HepG2 (cell line): ENCODE data around the gene TMEM9. TPM values are rescaled to one million over a fixed set of nuclear protein-coding genes. Genes with fewer than 3 reads are reported as not detected.
A peak's percentile ranks its signal among the peaks of the same experiment; 100 is the strongest.

ENCODE experiments used
- AHDC1 ChIP-seq: sonication (generic); formaldehyde crosslinking; IDR thresholded peaks from 2 replicates; pipeline ENCODE4 v1.5.1; 2020; ENCODE audit warnings: mild to moderate bottlenecking, missing genetic modification reagents, borderline replicate concordance
- ATAD3A ChIP-seq: sonication (generic); formaldehyde crosslinking; IDR thresholded peaks from 2 replicates; pipeline ENCODE4 v1.4.0; 2020; ENCODE audit warnings: missing genetic modification reagents
- CREB1 ChIP-seq, 2 experiments: fragments of 450-650 bp in 1 of 2; IDR thresholded peaks; 2 replicates each; pipeline ENCODE4 v1.6.1; 2016 to 2017; ENCODE audit warnings: control low read depth in 1 of 2, mild to moderate bottlenecking in 1 of 2, missing compliant biosample characterization in 1 of 2, missing genetic modification characterization in 1 of 2
- GATAD2A ChIP-seq: IDR thresholded peaks from 2 replicates; pipeline ENCODE4 v1.6.1; 2016
- KAT8 ChIP-seq: IDR thresholded peaks from 2 replicates; pipeline ENCODE4 v1.6.1; 2016; ENCODE audit warnings: missing genetic modification reagents, missing compliant biosample characterization
- MAFK ChIP-seq, 2 experiments: IDR thresholded peaks in 1 of 2; conservative IDR thresholded peaks in 1 of 2; 2 replicates each; pipeline ENCODE4 v1.6.1; 2011; ENCODE audit warnings: improper control_type of control experiment in 2 of 2, low read length in 2 of 2
- PCBP1 ChIP-seq: fragments of 200-400 bp; formaldehyde crosslinking; IDR thresholded peaks from 2 replicates; pipeline ENCODE4 v1.6.1; 2017; ENCODE audit warnings: mild to moderate bottlenecking, low read depth, low read length, borderline replicate concordance
- SRSF9 ChIP-seq: fragments of 200-400 bp; formaldehyde crosslinking; IDR thresholded peaks from 2 replicates; pipeline ENCODE4 v1.6.1; 2018; ENCODE audit warnings: borderline replicate concordance, mild to moderate bottlenecking, low read depth, low read length; ENCODE audit not compliant: insufficient read depth, poor library complexity, severe bottlenecking
- ZC3H4 ChIP-seq: sonication (generic); formaldehyde crosslinking; IDR thresholded peaks from 2 replicates; pipeline ENCODE4 v1.4.0; 2020; ENCODE audit warnings: missing genetic modification reagents, borderline replicate concordance
- ZFP82 ChIP-seq: sonication (generic); formaldehyde crosslinking; IDR thresholded peaks from 2 replicates; pipeline ENCODE4 v1.5.1; 2020; ENCODE audit warnings: mild to moderate bottlenecking, missing genetic modification reagents, borderline replicate concordance
- ZFY ChIP-seq: sonication (generic); formaldehyde crosslinking; IDR thresholded peaks from 2 replicates; pipeline ENCODE4 v1.4.0; 2020; ENCODE audit warnings: missing genetic modification reagents
- ZNF263 ChIP-seq: sonication (generic); formaldehyde crosslinking; IDR thresholded peaks from 2 replicates; pipeline ENCODE4 v1.4.0; 2020; ENCODE audit warnings: missing genetic modification reagents
- ZNF383 ChIP-seq: sonication (generic); formaldehyde crosslinking; IDR thresholded peaks from 2 replicates; pipeline ENCODE4 v1.4.0; 2020; ENCODE audit warnings: missing genetic modification reagents, mild to moderate bottlenecking, borderline replicate concordance
- ZNF44 ChIP-seq: sonication (generic); formaldehyde crosslinking; IDR thresholded peaks from 2 replicates; pipeline ENCODE4 v1.5.1; 2020; ENCODE audit warnings: mild to moderate bottlenecking, missing genetic modification reagents
- ZNF503 ChIP-seq: sonication (generic); formaldehyde crosslinking; IDR thresholded peaks from 2 replicates; pipeline ENCODE4 v1.4.0; 2020; ENCODE audit warnings: missing genetic modification reagents
- ZNF549 ChIP-seq: sonication (generic); formaldehyde crosslinking; IDR thresholded peaks from 2 replicates; pipeline ENCODE4 v1.5.0; 2020; ENCODE audit warnings: missing genetic modification reagents
- ZNF672 ChIP-seq: sonication (generic); formaldehyde crosslinking; IDR thresholded peaks from 2 replicates; pipeline ENCODE4 v1.8.1; 2022; ENCODE audit warnings: missing genetic modification reagents
- ZNF816 ChIP-seq: sonication (generic); formaldehyde crosslinking; IDR thresholded peaks from 2 replicates; pipeline ENCODE4 v1.8.0; 2022; ENCODE audit warnings: missing genetic modification reagents, mild to moderate bottlenecking, borderline replicate concordance
- ZSCAN25 ChIP-seq: sonication (generic); formaldehyde crosslinking; IDR thresholded peaks from 2 replicates; pipeline ENCODE4 v1.8.0; 2022; ENCODE audit warnings: mild to moderate bottlenecking, missing genetic modification reagents
- polyA plus RNA-seq, 8 experiments: library from polyadenylated mRNA; depleted of rRNA in 3 of 8; stranded (reverse) in 7 of 8; unstranded in 1 of 8; fragments of >200 nt; fragmentation: Illumina TruSeq in 4 of 8; extraction: Trizol in 4 of 8; gene quantifications; 2 replicates each; pipeline versions ENCODE4 v1.2.1 to v1.2.3, GENCODE V29; 2011 to 2016; ENCODE audit warnings: low read depth in 4 of 8, missing spikeins in 1 of 8, mixed read lengths in 1 of 8; ENCODE audit not compliant: insufficient read depth in 1 of 8
- total RNA-seq, 5 experiments: library from RNA; depleted of rRNA; stranded (reverse); fragments of >200 nt; fragmentation: Illumina TruSeq; extraction: Trizol; gene quantifications; 2 replicates each; pipeline ENCODE4 v1.2.3, GENCODE V29; 2016; ENCODE audit warnings: low read depth in 1 of 5
- TF ChIP-seq, protein P1 (sequence below): sonication (generic); formaldehyde crosslinking; conservative IDR thresholded peaks from 2 replicates; pipeline ENCODE4 v1.8.1; 2023; ENCODE audit warnings: missing genetic modification reagents

TMEM9 gene
- total and polyA plus RNA-seq, 2 of the 13 experiments (the other 11 are each of a cell fraction or from before 2014, with no cell fraction given): 60.9 to 102 TPM

- TF ChIP-seq ZNF503 (no peak), AHDC1 (CRISPR knock-in tag) (no peak), ZNF549 (CRISPR knock-in tag) (0 out of 2 replicates have a peak, but pooled peaks have one; percentile 76), ATAD3A (CRISPR knock-in tag) (no peak), PCBP1 (no peak), MAFK (conservative IDR thresholded peaks at IDR 0.05 in 1 of 2, IDR thresholded peaks at IDR 0.05 in 1 of 2; ENCODE audit: low read length in 2 of 2) (no peak), KAT8 (CRISPR knock-in tag) (0 out of 2 replicates have a peak, but pooled peaks have one; percentile 15), ZNF672 (peak; percentile 36; the same call in 1 of the 2 replicates), ZC3H4 (CRISPR knock-in tag) (no peak; the same call in 1 of the 2 replicates), ZNF44 (CRISPR knock-in tag) (no peak), CREB1 (IDR thresholded peaks at IDR 0.05) (peak; percentile 97), CREB1 (CRISPR knock-in tag; IDR thresholded peaks at IDR 0.05) (peak; percentile 86), ZNF383 (CRISPR knock-in tag) (no peak), ZSCAN25 (CRISPR knock-in tag) (0 out of 2 replicates have a peak, but pooled peaks have one; percentile 12), ZNF263 (CRISPR knock-in tag) (peak; percentile 84), SRSF9 (no peak), GATAD2A (CRISPR knock-in tag) (peak; percentile 32), ZFY (peak; percentile 18), ZNF816 (CRISPR knock-in tag) (no peak), ZFP82 (CRISPR knock-in tag) (no peak)
- TF ChIP-seq, protein P1, sequence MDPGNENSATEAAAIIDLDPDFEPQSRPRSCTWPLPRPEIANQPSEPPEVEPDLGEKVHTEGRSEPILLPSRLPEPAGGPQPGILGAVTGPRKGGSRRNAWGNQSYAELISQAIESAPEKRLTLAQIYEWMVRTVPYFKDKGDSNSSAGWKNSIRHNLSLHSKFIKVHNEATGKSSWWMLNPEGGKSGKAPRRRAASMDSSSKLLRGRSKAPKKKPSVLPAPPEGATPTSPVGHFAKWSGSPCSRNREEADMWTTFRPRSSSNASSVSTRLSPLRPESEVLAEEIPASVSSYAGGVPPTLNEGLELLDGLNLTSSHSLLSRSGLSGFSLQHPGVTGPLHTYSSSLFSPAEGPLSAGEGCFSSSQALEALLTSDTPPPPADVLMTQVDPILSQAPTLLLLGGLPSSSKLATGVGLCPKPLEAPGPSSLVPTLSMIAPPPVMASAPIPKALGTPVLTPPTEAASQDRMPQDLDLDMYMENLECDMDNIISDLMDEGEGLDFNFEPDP (CRISPR knock-in tag): no peak
These were observed 17.1 kb upstream of the TMEM9 start (continued) for GRCh38 chr1:201171063-201172036.
